ENCODE results near the gene COPG1.

DNA sequence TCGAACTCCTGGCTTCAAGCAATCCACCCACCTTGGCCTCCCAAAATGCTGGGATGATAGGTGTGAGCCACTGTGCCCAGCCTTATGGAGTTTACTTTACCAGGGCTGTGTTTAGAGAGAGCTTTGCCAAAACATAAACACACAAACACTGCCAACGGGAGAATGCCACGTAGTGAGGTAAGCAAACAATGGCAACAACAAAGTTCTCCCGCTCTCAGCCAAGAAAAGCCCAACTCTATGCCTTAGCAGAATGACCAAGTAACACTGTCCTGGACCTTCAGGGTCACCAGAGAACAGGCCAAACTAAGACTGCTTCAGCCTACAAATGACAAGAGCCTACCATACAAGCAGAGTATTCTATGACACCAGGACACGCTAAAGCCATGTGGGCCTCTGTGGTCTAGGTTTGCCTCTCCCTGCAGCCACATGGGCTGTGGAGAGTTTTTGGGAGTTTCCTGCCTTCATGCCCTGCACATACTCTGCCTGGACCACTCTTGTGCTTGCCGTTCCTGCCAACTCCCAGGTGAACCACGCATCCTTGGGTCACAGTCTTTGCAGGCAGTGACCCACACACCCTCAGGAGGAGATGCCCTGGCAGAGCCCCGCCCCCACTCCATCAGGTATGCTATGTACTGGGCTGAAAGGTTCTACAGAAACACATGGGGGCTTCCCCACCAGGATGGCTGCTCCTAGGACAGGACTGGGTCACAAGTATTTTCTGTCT, 44.1 kb upstream of the COPG1 start:
- TF ChIP-seq, protein P1, sequence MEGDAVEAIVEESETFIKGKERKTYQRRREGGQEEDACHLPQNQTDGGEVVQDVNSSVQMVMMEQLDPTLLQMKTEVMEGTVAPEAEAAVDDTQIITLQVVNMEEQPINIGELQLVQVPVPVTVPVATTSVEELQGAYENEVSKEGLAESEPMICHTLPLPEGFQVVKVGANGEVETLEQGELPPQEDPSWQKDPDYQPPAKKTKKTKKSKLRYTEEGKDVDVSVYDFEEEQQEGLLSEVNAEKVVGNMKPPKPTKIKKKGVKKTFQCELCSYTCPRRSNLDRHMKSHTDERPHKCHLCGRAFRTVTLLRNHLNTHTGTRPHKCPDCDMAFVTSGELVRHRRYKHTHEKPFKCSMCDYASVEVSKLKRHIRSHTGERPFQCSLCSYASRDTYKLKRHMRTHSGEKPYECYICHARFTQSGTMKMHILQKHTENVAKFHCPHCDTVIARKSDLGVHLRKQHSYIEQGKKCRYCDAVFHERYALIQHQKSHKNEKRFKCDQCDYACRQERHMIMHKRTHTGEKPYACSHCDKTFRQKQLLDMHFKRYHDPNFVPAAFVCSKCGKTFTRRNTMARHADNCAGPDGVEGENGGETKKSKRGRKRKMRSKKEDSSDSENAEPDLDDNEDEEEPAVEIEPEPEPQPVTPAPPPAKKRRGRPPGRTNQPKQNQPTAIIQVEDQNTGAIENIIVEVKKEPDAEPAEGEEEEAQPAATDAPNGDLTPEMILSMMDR (conservative IDR thresholded peaks at IDR 0.05; ENCODE audit: low read length) = no peak
- no peak for TF ChIP-seq EZH2phosphoT487 (IDR thresholded peaks at IDR 0.05; ENCODE audit: borderline replicate concordance)
